Limb (tissue), 2 donors: Measurements from ENCODE around the gene KIRREL3.

ENCODE experiments used
- DNase-seq, 2 donors: peaks; one replicate each; pipeline ENCODE4 v3.0.0-alpha.2; 2016; ENCODE audit errors: extremely low spot score in 2 of 2

Gene KIRREL3

GRCh38 chr11:126604461-126604860 is 396.1 kb downstream of the KIRREL3 start:
- DNase-seq = no peak

- no peak for DNase-seq
These were observed 397.1 kb downstream of the KIRREL3 start for GRCh38 chr11:126603486-126603885.

GRCh38 chr11:126602993-126603392 is 397.6 kb downstream of the KIRREL3 start:
- no peak for DNase-seq

GRCh38 chr11:126602349-126602940 is 398.1 kb downstream of the KIRREL3 start:
- DNase-seq = no peak

- peak in 1 of 2 donors; percentile 33 for DNase-seq
These were observed 398.9 kb downstream of the KIRREL3 start for GRCh38 chr11:126601550-126602215.

GRCh38 chr11:126601136-126601535 is 399.4 kb downstream of the KIRREL3 start:
- no peak for DNase-seq

- DNase-seq = no peak
These were observed 401.2 kb downstream of the KIRREL3 start for GRCh38 chr11:126599217-126599897.

GRCh38 chr11:126598344-126599216 is 402.0 kb downstream of the KIRREL3 start:
- DNase-seq = no peak

- no peak for DNase-seq
These were observed 403.5 kb downstream of the KIRREL3 start for GRCh38 chr11:126597041-126597440.

GRCh38 chr11:126596474-126596873 is 404.1 kb downstream of the KIRREL3 start:
- DNase-seq = no peak

GRCh38 chr11:126595560-126595959 is 405.0 kb downstream of the KIRREL3 start:
- DNase-seq = no peak

- no peak for DNase-seq
These were observed 405.6 kb downstream of the KIRREL3 start for GRCh38 chr11:126594921-126595367.

- peak in 1 of 2 donors; percentile 37 for DNase-seq
These were observed 407.8 kb downstream of the KIRREL3 start for GRCh38 chr11:126592496-126593410.

- no peak for DNase-seq
These were observed 408.5 kb downstream of the KIRREL3 start for GRCh38 chr11:126591966-126592489.

GRCh38 chr11:126589492-126589803 is 411.1 kb downstream of the KIRREL3 start:
- DNase-seq = no peak

GRCh38 chr11:126588630-126589491 is 411.7 kb downstream of the KIRREL3 start:
- no peak for DNase-seq

GRCh38 chr11:126587541-126587940 is 413.0 kb downstream of the KIRREL3 start:
- no peak for DNase-seq

GRCh38 chr11:126585774-126586491 is 414.6 kb downstream of the KIRREL3 start:
- peak; percentile 82 to 93 for DNase-seq

- DNase-seq = no peak
These were observed 415.2 kb downstream of the KIRREL3 start for GRCh38 chr11:126585388-126585773.
